Natural killer cell (primary cell): ENCODE measurements around the gene CD151. TPM values are rescaled to one million over a fixed set of nuclear protein-coding genes. Genes with fewer than 3 reads are reported as not detected.

Experiments used
- ATAC-seq, 3 donors: fragments of 150-1000 bp in 2 of 3; fragments of 200-7000 bp in 1 of 3; cut with Tn5 transposase; 1 replicate in 1 of 3; 2 replicates in 2 of 3; pipeline ENCODE4 v1.10.0; 2021; ENCODE audit warnings: mild to moderate bottlenecking in 2 of 3, moderate library complexity in 2 of 3
- DNase-seq, 2 donors: peaks; one replicate each; pipeline versions ENCODE4 v3.0.0 to v3.0.0-alpha.2; 2013 to 2021; ENCODE audit warnings: mixed read lengths in 1 of 2
- H3K27ac ChIP-seq: one replicate; pipeline ENCODE4 v1.5.1; 2013; ENCODE audit warnings: mild to moderate bottlenecking, low read length
- H3K27me3 ChIP-seq: one replicate; pipeline ENCODE4 v1.6.1; 2013; ENCODE audit warnings: low read length; ENCODE audit not compliant: control insufficient read depth, insufficient read depth
- H3K36me3 ChIP-seq: one replicate; pipeline ENCODE4 v1.6.1; 2013; ENCODE audit warnings: low read length; ENCODE audit not compliant: control insufficient read depth, insufficient read depth
- H3K4me1 ChIP-seq: one replicate; pipeline ENCODE4 v1.6.1; 2013; ENCODE audit warnings: low read length; ENCODE audit not compliant: control insufficient read depth, insufficient read depth
- H3K4me3 ChIP-seq: one replicate; pipeline ENCODE4 v1.5.1; 2013; ENCODE audit warnings: low read length
- H3K9me3 ChIP-seq: one replicate; pipeline ENCODE4 v1.6.1; 2013; ENCODE audit warnings: low read length; ENCODE audit not compliant: control insufficient read depth, insufficient read depth
- H3K27ac Mint-ChIP-seq, 2 donors: one replicate each; pipeline ENCODE4 v1.8.0; 2022; ENCODE audit warnings: mild to moderate bottlenecking in 2 of 2, mixed read lengths in 2 of 2, moderate library complexity in 1 of 2
- H3K27me3 Mint-ChIP-seq, 2 donors: one replicate each; pipeline ENCODE4 v1.8.0; 2022; ENCODE audit warnings: low read depth in 2 of 2, mixed read lengths in 2 of 2
- H3K36me3 Mint-ChIP-seq: one replicate; pipeline ENCODE4 v1.8.0; 2022; ENCODE audit warnings: mixed read lengths
- H3K4me1 Mint-ChIP-seq, 2 donors: one replicate each; pipeline ENCODE4 v1.8.0; 2022; ENCODE audit warnings: mixed read lengths in 2 of 2
- H3K4me3 Mint-ChIP-seq: one replicate; pipeline ENCODE4 v1.8.0; 2022; ENCODE audit warnings: mild to moderate bottlenecking, moderate library complexity, mixed read lengths
- H3K9me3 Mint-ChIP-seq, 2 donors: one replicate each; pipeline ENCODE4 v1.8.0; 2022; ENCODE audit warnings: mixed read lengths in 2 of 2
- CTCF ChIP-seq: fragments of 200-600 bp; IDR thresholded peaks from one replicate; pipeline ENCODE4 v1.8.0; 2022; ENCODE audit warnings: antibody characterized with exemption
- WGBS: methylation state at CpG from one replicate; pipeline ENCODE4 v1.1.7; 2013; ENCODE audit warnings: missing lambda C conversion rate; ENCODE audit not compliant: insufficient coverage; 5-methylcytosine and 5-hydroxymethylcytosine counted together
- intact Hi-C: fragments of 100-400 bp; cut with micrococcal nuclease; formaldehyde crosslinking; loops from one replicate; pipeline ENCODE4 v1.14.2; 2022
- total RNA-seq, 4 donors: library from RNA; stranded (reverse); fragments of 120-200 nt in 1 of 4; gene quantifications; one replicate each; pipeline versions ENCODE4 v1.2.3 to v1.2.4, GENCODE V29; 2013 to 2022

Gene CD151
- total RNA-seq, 3 donors from 2014 or later (not counting 1 experiment from before 2014, with no cell fraction given) = 40.9 to 68.3 (median 52.9) TPM

GRCh38 chr11:852762-853161 is 20.0 kb downstream of the CD151 start:
- no peak overlapping the region for H3K4me3 ChIP-seq
- peaks cover 6% of the 10 kb centered on the region for H3K27me3 ChIP-seq
- Mint-ChIP-seq H3K27me3 (no peaks in the 10 kb centered on the region), H3K4me1 (peaks cover 7 to 19% of the 10 kb centered on the region in 2 donors), H3K27ac (no peak overlapping the region), H3K4me3 (no peak overlapping the region), H3K36me3 (no peaks in the 10 kb centered on the region), H3K9me3 (no peaks in the 10 kb centered on the region)
- H3K9me3 ChIP-seq = no peaks in the 10 kb centered on the region
- DNase-seq = no peak
- H3K27ac ChIP-seq = no peak overlapping the region
- TF ChIP-seq CTCF = no peak
- 91% methylated on average over 14 of the region's 15 CpGs for WGBS
- no peaks in the 10 kb centered on the region for H3K36me3 ChIP-seq
- intact Hi-C loops = no loop called here
- peaks cover 31% of the 10 kb centered on the region for H3K4me1 ChIP-seq
- no peak for ATAC-seq

GRCh38 chr11:853682-854448 is 21.1 kb downstream of the CD151 start:
- Histone ChIP-seq H3K36me3 (no peaks in the 10 kb centered on the region), H3K4me3 (no peak overlapping the region), H3K27ac (no peak overlapping the region), H3K9me3 (no peaks in the 10 kb centered on the region), H3K27me3 (no peaks in the 10 kb centered on the region), H3K4me1 (peaks cover 20% of the 10 kb centered on the region)
- ATAC-seq = no peak
- no peak for TF ChIP-seq CTCF
- no peaks in the 10 kb centered on the region for H3K36me3 Mint-ChIP-seq
- H3K27me3 Mint-ChIP-seq = no peaks in the 10 kb centered on the region
- peaks cover 7 to 13% of the 10 kb centered on the region in 2 donors for H3K4me1 Mint-ChIP-seq
- 94% methylated on average over 27 of the region's 27 CpGs for WGBS
- no peak for DNase-seq
- H3K4me3 Mint-ChIP-seq = no peak overlapping the region
- intact Hi-C loops = no loop called here
- no peak overlapping the region for H3K27ac Mint-ChIP-seq
- H3K9me3 Mint-ChIP-seq = no peaks in the 10 kb centered on the region

GRCh38 chr11:854601-855329 is 22.0 kb downstream of the CD151 start:
- peaks cover 15% of the 10 kb centered on the region for H3K4me1 ChIP-seq
- H3K27ac ChIP-seq = no peak overlapping the region
- Mint-ChIP-seq H3K4me1 (peaks cover 7 to 12% of the 10 kb centered on the region in 2 donors), H3K36me3 (no peaks in the 10 kb centered on the region), H3K9me3 (no peaks in the 10 kb centered on the region), H3K4me3 (no peak overlapping the region), H3K27ac (no peak overlapping the region), H3K27me3 (no peaks in the 10 kb centered on the region)
- no peaks in the 10 kb centered on the region for H3K9me3 ChIP-seq
- ATAC-seq (no peak), DNase-seq (no peak)
- no peaks in the 10 kb centered on the region for H3K27me3 ChIP-seq
- H3K36me3 ChIP-seq = no peaks in the 10 kb centered on the region
- TF ChIP-seq CTCF = no peak
- H3K4me3 ChIP-seq = no peak overlapping the region
- 92% methylated on average over 20 of the region's 20 CpGs for WGBS
- intact Hi-C loops = no loop called here
